ENCODE data around the gene LRRC3C.

DNA sequence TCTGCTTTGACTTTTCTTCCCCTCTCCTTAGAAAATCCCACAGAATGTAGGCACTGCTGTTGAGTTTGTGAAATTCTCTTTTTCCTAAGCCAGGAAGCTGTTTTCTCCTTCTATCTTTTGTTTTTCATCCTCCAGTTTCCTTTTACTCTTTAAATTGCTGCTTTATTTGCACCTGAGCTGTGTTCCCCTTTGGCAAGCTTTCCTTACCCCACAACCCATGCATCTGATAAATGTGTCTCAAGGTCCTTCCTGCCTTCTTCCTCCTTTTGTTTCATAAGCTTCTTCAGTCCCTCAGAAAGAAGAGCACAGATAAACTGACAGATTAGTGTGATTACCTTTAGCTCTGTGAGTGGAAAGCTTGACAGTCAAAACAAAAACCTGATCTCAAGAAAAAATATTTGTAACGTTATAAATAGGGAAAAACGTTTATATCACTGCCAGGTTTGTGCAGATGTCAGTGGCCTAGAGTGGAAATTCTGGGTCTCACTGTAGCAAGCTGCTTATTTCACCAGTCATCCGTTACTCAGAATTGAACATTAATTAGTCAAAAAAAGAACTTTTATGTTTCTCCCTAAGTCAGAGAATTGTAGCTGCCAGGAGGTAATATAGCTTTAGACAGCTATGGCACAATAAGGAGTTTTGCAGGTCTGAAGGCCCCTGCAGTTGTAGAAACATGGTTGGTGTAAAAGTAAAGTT lies 32.7 kb upstream of the LRRC3C start:
- TF ChIP-seq POLR2AphosphoS5 (IDR thresholded peaks at IDR 0.05; ENCODE audit: low read depth, low read length) (no peak), TAF1 (IDR thresholded peaks at IDR 0.05; ENCODE audit: borderline replicate concordance, insufficient read depth, low read length) (no peak), SIN3A (IDR thresholded peaks at IDR 0.05; ENCODE audit: borderline replicate concordance, insufficient read depth, low read length) (no peak)
- TF ChIP-seq, protein P1, sequence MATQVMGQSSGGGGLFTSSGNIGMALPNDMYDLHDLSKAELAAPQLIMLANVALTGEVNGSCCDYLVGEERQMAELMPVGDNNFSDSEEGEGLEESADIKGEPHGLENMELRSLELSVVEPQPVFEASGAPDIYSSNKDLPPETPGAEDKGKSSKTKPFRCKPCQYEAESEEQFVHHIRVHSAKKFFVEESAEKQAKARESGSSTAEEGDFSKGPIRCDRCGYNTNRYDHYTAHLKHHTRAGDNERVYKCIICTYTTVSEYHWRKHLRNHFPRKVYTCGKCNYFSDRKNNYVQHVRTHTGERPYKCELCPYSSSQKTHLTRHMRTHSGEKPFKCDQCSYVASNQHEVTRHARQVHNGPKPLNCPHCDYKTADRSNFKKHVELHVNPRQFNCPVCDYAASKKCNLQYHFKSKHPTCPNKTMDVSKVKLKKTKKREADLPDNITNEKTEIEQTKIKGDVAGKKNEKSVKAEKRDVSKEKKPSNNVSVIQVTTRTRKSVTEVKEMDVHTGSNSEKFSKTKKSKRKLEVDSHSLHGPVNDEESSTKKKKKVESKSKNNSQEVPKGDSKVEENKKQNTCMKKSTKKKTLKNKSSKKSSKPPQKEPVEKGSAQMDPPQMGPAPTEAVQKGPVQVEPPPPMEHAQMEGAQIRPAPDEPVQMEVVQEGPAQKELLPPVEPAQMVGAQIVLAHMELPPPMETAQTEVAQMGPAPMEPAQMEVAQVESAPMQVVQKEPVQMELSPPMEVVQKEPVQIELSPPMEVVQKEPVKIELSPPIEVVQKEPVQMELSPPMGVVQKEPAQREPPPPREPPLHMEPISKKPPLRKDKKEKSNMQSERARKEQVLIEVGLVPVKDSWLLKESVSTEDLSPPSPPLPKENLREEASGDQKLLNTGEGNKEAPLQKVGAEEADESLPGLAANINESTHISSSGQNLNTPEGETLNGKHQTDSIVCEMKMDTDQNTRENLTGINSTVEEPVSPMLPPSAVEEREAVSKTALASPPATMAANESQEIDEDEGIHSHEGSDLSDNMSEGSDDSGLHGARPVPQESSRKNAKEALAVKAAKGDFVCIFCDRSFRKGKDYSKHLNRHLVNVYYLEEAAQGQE (IDR thresholded peaks at IDR 0.05; ENCODE audit: insufficient read depth in 1 of 2, low read depth in 2 of 2, low read length in 2 of 2), result no peak

All from PFSK-1 (cell line).